Endothelial cell of umbilical vein (primary cell): ENCODE data around the gene DCLK3.

ENCODE experiments used
- POLR2A ChIP-seq: IDR thresholded peaks from 2 replicates; pipeline ENCODE4 v1.6.1; 2012; ENCODE audit warnings: low read depth, mild to moderate bottlenecking, control low read depth, low read length
- TF ChIP-seq, protein P1 (sequence below): IDR thresholded peaks from 2 replicates; pipeline ENCODE4 v1.6.1; 2011; ENCODE audit not compliant: insufficient read depth, insufficient read length
- TF ChIP-seq, protein P2 (sequence below), 2 donors: IDR thresholded peaks; 1 replicate in 1 of 2; 2 replicates in 1 of 2; pipeline ENCODE4 v1.5.1; 2011; ENCODE audit warnings: low read length in 2 of 2, mild to moderate bottlenecking in 2 of 2, moderate library complexity in 2 of 2, control low read depth in 1 of 2, inconsistent platforms in 1 of 2, low read depth in 1 of 2; ENCODE audit not compliant: insufficient read depth in 1 of 2; ENCODE audit errors: extremely low read depth in 1 of 2

DNA sequence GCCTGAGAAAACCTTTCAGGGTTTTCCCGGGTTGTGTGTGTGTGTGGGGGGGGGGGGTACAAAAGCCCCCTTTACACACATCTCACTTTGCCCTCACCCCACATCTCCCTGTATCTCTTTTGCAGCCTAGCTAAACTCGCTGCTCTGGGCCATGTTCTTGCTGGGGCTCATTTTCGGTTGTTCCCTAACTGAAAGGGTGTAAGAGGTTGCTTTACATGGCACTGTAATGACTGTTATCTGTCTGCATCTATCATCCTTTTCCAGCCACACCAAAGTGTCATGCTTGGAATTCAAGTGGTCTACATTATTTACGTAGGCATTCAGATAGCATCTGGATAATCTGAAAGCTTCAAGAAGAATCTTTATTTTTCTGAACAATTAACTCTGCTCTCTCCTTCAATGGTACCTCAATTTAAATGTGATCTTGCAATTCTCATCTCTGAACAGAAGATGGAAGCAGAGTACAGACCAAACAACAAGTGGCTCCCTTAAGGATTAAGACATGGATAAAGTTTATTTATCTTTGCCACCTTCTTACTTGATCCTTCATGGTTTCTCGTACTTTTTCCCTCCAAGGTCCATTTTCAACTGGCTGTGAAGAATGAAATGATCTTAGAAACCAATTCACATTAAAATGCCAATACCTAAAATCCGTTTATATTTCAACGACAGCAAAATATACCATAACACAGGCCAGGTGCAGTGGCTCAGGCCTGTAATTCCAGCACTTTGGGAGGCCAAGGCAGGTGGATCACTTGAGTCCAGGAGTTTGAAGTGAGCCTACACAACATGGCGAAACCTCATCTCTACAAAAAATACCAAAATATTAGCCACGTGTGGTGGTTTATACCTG, 34.9 kb downstream of the DCLK3 start:
- TF ChIP-seq POLR2A, result no peak
- TF ChIP-seq, protein P1, sequence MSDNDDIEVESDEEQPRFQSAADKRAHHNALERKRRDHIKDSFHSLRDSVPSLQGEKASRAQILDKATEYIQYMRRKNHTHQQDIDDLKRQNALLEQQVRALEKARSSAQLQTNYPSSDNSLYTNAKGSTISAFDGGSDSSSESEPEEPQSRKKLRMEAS, result no peak
- TF ChIP-seq, protein P2, sequence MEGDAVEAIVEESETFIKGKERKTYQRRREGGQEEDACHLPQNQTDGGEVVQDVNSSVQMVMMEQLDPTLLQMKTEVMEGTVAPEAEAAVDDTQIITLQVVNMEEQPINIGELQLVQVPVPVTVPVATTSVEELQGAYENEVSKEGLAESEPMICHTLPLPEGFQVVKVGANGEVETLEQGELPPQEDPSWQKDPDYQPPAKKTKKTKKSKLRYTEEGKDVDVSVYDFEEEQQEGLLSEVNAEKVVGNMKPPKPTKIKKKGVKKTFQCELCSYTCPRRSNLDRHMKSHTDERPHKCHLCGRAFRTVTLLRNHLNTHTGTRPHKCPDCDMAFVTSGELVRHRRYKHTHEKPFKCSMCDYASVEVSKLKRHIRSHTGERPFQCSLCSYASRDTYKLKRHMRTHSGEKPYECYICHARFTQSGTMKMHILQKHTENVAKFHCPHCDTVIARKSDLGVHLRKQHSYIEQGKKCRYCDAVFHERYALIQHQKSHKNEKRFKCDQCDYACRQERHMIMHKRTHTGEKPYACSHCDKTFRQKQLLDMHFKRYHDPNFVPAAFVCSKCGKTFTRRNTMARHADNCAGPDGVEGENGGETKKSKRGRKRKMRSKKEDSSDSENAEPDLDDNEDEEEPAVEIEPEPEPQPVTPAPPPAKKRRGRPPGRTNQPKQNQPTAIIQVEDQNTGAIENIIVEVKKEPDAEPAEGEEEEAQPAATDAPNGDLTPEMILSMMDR (IDR thresholded peaks at IDR 0.05; ENCODE audit: extremely low read depth in 1 of 2, insufficient read depth in 1 of 2, low read depth in 1 of 2, low read length in 2 of 2), result peak; percentile 36 to 43
